Peyer's patch (tissue), 4 donors: ENCODE results near the gene ERMARD.

Experiments
- POLR2A ChIP-seq, 2 donors: fragments of 450-650 bp; IDR thresholded peaks; one replicate each; pipeline ENCODE4 v1.5.1; 2017; ENCODE audit warnings: antibody characterized with exemption in 2 of 2, mild to moderate bottlenecking in 2 of 2, moderate library complexity in 2 of 2
- TF ChIP-seq, protein P1 (sequence below), 6 experiments: fragments of 450-650 bp in 4 of 6; fragments of 200-600 bp in 2 of 6; sonication (generic) in 1 of 6; IDR thresholded peaks; one replicate each; pipeline ENCODE4 v1.5.1; 2017 to 2019; ENCODE audit warnings: antibody characterized with exemption in 6 of 6, mild to moderate bottlenecking in 3 of 6, moderate library complexity in 1 of 6

DNA sequence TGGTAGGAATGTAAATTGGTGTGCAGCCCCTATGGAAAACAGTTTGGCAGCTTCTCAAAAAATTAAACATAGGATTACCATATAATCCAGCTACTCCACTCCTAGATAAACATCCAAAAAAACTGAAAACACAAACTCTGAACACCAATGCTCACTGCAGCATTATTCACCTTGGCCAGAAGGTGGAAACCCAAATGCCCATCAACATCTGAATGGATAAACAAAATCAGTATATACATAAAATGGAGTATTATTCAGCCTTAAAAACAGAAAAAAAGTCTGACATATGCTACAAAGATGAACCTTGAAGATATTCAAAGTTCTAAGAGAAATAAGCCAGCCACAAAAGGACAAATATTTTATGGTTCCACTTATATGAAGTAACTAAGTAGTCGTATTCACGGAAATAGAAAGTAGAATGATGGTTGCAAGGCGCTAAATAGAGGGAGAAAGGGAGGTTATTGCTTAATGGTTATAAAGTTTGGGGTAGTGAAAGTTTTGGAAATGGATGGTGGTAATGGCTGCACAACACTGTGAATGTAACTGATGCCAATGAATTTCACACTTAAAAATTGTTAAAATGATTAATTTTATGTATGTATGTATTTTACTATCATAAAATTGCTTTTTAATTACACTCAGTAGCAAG is 31.1 kb upstream of the ERMARD start:
- TF ChIP-seq, protein P1, sequence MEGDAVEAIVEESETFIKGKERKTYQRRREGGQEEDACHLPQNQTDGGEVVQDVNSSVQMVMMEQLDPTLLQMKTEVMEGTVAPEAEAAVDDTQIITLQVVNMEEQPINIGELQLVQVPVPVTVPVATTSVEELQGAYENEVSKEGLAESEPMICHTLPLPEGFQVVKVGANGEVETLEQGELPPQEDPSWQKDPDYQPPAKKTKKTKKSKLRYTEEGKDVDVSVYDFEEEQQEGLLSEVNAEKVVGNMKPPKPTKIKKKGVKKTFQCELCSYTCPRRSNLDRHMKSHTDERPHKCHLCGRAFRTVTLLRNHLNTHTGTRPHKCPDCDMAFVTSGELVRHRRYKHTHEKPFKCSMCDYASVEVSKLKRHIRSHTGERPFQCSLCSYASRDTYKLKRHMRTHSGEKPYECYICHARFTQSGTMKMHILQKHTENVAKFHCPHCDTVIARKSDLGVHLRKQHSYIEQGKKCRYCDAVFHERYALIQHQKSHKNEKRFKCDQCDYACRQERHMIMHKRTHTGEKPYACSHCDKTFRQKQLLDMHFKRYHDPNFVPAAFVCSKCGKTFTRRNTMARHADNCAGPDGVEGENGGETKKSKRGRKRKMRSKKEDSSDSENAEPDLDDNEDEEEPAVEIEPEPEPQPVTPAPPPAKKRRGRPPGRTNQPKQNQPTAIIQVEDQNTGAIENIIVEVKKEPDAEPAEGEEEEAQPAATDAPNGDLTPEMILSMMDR (IDR thresholded peaks at IDR 0.05), result peak in 1 of 6 experiments; percentile 6
- no peak for TF ChIP-seq POLR2A (IDR thresholded peaks at IDR 0.05)
